IPS DF 19.7 (cell line): ENCODE data around the gene PRKCB.
"Not testable (repeated sequence)": the region's sequence is repeated elsewhere in the genome, so short reads cannot be mapped to it uniquely, and the experiment has no call there.

ENCODE experiments used
- DNase-seq: peaks from one replicate; pipeline ENCODE4 v3.0.0-alpha.2; 2013; ENCODE audit warnings: low read depth, low spot score

The PRKCB gene

DNA sequence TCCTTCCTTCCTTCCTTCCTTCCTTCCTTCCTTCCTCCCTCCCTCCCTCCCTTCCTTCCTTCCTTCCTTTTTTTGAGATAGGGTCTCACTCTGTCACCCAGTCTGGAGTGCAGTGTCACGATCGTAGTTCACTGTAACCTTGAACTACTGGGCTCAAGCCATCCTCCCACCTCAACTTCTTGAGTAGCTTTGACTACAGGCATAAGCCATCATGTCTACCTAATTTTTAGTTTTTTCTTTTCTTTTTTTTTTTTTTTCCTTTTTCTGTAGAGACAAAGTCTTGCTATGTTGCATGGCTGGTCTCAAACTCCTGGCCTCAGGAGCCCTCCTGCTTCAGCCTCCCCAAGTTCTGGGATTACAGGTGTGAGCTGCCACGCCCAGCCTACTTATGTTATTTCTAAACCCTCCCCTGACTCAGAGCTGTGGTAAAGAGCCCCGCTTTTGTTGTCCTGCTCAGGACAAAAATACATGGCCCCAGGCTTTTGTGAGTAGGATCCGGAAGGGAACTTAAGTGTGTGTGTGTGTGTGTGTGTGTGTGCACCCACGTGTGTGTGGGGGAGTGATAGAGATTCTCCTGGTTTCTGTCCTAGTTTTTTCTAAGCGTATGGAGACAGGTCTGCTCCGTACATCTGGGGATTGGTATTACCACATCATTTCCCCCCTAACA lies 67.1 kb downstream of the PRKCB start:
- DNase-seq: no peak

DNA sequence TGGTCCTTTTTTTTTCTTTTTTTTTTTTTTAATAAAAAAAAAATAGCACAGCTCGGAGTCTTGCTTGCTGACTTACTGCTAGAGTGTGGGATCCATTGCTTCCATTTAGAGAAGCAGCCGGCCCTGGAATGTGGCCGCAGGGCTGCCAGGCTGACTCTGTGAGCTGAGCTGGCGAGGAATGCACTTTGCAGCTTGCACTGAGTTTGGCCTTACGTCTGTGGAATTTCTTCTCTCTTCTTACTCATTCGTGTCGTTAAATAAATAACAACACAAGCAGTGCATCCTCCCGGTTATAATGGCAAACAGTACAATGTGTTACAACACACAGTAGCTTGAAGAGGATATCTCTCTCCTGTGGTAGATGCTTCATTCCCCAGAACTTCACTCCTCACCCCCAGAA lies 69.2 kb downstream of the PRKCB start:
- no peak for DNase-seq

DNA sequence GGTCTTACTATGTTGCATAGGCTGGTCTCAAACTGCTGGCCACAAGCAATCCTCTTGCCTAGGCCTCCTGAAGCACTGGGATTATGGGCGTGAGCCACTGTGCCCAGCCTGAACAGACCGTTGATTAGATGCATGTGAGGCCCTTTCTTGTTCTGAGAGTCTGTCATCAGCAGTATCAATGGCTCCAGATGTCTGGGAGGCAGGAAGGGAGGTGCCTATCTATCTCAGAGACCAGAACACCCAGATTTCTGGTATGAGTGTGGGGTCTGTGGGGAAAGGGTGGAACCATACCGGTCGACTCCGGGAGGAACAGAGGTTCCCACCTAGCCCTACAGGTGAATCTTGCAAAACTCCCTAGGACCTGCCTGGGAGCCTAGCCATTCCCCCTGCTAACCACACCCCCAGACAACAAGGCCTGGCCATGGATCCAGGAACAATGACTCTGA lies 71.7 kb downstream of the PRKCB start:
- no peak for DNase-seq

DNA sequence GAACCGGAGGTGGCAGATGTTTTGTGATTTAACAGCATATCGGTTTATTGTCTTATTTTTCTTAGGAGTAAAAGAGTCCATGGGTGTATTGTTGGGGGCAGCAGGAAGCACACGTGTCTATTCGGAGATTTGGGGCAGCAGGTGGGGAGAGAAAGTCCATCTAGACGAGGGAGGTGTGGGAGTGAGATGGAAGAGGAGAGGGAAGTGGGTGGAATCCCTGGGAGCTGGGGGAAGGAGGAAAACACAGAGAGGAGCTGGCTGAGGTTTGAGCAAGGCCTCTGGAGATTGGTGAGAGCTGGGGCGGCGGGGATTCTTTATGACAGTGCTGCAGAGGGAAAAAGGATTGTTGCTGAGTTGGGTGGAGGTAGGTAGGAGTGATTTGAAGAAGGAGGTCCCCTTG lies 72.1 kb downstream of the PRKCB start:
- DNase-seq: no peak

DNA sequence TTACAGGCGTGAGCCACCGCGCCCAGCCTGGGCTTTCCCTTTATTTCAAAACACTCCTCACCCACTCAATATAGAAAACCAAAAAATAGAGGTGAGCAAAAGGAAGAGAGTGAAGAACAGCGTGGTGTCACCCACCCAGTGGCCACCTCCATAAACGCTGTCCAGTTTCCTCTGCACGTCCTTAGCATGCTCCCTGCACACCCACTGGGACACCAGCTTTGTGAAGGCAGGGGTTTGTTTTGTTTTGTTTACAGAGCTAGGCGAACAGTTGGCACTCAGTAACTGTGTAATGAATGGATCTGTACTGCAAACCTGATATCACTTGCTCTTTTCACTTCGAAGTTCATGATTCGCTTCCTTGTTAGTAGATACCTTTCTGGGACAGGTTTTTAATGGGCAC lies 73.0 kb downstream of the PRKCB start:
- no peak for DNase-seq

DNA sequence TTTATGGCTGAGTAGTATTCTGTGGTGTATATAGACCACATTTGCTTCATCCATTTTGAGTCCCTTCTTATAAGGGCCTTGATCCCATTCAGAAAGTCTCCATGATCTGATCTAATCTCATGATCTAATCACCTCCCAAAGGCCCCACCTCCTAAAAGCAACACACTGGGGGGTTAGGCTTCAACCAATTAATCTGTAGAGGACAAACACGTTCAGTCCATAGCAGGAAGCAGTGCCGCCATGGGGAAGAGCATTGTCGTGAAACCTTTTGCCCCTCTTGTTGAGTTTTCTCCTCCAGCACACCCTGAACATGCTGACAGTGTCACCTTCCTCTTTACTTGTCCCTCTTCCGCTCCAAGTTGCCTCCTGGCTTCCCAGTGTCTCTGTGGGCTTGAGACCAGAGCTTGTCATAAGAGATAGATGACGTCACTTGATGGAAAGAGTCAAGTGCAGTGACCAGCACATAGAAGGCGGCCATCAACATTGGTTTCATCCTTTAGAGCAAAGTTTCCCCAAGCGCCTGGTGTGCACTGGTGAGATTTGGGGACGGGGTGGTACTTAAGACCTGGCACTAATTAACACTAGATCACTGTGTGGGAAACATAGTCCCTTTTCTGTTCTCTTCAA lies 74.1 kb downstream of the PRKCB start:
- DNase-seq: no peak

DNA sequence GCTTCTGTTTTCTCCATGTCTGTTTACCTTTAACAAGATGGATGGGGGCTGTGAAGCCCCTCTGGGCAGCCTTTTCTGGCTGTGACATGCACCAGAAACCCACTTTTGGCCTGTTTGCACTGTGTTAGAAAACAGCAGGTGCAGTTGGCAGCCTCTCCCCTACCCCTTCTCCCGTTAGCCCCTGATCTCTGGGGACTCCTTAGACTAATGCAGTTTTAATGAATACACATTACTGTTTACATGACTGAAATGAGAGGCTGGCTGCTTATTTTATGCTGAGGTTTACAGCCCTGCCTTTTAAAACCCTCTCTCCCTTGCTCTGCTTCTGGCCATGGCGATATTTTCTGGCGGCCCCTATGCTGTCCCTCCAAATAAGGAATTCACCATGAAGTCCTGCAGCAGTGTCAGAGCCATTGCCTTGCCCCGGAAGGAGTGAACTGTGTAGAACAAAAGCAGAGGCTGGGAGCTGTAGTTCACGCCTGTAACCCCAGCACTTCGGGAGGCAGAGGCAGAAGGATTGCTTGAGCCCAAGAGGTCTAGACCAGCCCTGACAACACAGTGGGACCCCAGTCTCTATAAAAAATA lies 79.3 kb downstream of the PRKCB start:
- no peak for DNase-seq

DNA sequence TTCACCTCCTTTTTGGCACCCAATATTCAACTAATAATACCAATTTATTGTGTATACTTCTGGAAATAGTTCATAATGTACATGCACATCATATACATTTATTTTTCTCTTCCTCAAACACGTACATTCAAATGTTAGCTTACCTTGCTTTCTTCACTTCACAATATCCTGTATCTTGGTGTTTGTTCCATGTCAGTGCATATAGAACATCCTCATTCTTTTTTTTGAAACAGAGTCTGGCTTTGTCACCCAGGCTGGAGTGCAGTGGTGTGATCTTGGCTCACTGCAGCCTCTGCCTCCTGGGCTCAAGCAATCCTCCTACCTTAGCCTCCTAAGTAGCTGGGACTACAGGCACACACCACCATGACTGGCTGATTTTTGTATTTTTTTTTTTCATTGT lies 80.8 kb downstream of the PRKCB start:
- not testable (repeated sequence) for DNase-seq

DNA sequence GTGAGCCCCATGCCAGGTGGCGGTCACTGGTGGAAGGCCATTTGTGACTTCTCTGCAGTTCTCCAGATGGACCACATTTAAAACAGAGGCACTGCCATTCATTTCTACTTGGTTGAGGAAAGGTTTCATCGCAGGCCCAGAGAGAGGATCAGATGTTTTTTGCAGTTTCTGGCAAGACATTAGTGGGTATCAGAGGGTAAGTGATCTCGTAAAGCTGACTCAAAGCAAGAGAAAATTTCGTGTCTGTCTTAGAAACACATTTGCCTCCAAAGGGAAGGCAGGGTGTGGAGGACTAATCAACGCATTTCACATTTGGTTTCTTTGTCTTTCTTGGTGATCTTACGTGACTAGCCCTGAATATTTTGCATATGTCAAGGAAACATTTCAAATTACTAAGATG lies 81.8 kb downstream of the PRKCB start:
- DNase-seq: no peak

DNA sequence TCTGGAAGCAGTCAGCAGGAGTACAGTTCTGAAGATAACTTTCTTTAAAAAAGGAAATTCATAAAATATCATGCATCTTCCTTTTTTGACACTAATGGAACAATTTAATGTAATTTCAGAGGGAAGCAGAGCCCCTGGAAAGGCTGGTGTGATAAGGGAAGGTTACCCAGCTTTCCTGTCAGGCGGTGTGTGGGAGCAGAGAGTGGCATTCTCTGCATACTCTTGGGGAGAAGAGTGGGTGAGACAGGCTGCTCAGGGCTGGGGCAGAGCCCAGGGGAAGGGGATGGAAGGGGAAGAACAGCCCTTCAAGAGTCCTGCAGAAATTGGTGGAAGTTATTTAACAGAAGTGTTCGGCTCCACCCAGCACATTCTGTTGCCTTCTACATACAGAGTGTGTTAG lies 84.7 kb downstream of the PRKCB start:
- DNase-seq: no peak

DNA sequence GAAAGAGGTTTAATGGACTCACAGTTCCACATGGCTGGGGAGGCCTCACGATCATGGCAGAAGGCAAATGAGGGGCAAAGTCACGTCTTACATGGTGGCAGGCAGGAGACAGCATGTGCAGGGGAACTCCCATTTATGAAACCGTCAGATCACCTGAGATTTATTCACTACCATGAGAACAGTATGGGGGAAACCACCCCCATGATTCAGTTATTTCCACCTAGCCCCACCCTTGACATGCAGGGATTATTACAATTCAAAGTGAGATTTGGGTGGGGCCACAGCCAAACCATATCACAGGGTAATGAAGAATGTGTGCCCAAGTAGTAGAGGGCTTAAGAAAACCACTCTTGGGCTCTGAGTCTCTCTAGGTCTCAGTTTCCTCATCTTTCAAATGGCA lies 85.1 kb downstream of the PRKCB start:
- no peak for DNase-seq

DNA sequence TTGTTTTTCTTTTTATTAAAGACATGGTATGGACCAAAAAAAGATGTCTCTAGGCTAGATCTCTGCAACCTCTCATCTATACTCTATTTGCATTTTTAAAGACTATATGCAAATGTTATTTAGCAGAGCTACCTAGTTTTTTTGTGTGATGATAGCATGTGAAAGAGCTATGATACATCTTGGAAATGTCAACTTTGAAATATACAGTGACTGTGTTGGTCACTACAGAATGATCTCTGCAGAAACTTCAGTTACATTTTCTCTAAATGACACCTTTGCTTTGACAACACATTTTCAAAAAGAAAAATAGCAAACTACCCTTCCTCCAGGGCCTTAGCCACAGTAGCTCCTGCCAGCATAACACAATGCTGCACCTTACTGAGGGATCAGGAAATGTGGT lies 86.6 kb downstream of the PRKCB start:
- no peak for DNase-seq

DNA sequence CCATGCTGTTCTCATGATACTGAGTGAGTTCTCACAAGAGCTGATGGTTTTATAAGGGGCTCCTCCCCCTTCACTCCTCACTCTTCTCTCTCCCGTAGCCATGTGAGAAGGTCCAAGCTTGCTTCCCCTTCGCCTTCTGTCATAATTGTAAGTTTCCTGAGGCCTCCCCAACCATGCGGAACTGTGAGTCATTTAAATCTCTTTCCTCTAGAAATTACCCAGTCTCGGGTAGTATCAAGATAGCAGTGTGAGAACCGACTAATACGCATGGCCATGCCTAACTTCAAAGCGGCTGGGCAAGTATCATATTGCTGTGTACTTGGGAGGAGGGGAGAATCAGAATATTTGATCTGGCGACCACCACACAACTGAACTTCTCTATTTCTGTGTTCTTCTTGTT lies 88.3 kb downstream of the PRKCB start:
- DNase-seq: no peak

DNA sequence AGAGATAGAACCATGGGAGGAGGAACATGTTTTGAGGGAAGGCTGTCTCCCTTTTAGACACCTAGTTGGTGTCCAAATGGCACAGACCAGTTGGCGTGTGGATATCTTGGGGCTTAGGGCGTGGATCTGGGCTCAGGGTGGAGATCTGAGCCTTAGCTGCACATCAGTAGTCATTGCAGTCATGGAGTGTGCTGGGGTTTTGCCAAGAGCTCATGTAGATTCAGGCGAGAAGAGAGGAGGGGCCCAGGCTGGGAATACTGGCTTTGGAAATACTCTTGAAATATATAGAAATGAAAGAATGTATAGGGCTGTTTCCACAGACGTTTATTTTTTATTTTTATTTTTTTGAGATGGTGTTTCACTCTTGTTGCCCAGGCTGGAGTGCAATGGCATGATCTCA lies 92.0 kb downstream of the PRKCB start:
- DNase-seq: no peak

DNA sequence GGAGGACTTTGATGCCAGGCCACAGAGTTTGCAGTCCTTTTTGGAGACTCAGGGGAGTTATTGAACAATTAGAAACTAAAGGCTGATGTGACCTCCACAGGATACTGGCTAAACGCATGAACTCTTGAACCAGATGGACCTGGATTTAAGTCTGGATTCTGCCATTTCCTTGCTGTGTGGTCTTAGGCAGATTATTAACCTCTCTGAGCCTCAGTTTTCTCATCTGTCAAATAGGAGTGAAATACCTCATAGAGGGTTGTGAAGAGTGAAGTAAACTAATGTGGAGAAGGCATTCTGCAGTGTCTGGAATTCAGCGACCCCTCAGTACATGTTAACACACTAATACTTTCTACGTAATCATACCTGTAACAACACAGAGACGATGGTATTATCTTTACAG lies 93.5 kb downstream of the PRKCB start:
- no peak for DNase-seq

DNA sequence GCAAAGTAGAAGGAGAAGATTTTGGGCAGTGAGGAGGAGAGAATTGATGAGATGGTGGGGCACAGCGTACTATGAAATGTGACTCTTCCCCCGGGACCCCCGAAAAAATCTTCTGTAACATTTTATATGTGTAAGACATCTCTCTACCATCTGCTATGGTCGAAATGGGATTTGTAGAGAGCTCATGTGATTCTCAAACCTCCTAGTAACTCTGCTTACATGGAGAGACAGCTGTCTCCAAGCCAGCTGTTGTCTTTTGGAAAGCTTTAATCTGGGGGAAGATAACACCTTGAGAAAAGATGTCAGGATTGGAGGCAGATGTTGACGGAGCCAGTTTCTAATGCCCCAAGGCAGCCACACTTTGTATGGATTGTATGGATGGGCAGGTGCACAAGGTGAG lies 94.1 kb downstream of the PRKCB start:
- DNase-seq: no peak

DNA sequence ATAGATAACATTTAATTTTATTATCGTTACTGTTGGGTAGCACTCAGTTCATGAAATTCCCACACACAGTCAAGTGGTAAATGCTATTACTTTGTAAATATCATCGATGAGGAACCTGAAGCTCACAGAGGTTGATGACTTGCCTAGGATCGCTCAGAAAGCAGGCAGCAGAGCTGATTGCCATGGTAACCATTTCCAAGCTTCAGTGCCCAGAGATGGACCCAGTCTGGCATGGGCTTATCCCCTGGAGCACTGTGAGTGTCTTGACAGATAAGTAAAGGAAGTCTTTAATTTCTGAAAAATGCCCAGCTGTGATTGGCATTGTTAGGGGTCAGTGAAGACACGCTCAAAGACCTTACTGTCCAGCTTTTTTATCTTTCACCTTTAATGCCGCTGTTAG lies 95.0 kb downstream of the PRKCB start:
- DNase-seq: no peak

DNA sequence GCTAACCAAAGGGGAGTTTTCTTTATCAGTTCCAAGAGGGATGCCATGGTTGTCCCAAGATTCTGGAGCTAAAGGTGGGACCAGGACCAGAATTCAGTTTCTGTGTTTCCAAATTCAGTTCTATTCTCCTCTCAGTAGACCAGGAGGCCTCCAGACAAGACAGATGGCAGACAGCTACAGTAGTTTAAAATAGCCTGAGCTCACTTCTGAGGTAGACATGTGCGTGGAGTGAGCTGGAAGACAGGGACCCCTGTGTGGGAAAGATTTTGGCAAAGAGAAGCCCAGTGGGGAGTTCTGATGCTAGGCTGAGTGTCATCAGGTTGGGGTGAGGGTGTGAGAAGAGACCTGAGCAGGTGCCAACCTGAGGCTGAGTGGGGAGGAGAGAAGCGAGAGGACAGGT lies 95.4 kb downstream of the PRKCB start:
- DNase-seq: no peak

DNA sequence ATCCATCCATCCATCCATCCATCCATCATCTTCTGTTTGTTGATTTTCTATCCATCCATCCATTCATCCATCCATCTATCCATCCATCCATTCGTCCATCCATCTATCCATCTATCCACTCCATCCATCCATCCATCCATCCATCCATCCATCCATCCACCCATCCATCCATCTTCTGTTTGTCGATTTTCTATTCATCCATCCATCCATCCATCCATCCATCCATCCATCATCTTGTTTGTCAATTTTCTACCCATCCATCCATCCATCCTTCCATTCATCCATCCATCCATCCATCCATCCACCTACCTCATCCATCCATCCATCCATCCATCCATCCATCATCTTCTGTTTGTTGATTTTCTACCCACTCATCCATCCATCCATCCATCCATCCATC lies 97.9 kb downstream of the PRKCB start:
- DNase-seq: not testable (repeated sequence)

DNA sequence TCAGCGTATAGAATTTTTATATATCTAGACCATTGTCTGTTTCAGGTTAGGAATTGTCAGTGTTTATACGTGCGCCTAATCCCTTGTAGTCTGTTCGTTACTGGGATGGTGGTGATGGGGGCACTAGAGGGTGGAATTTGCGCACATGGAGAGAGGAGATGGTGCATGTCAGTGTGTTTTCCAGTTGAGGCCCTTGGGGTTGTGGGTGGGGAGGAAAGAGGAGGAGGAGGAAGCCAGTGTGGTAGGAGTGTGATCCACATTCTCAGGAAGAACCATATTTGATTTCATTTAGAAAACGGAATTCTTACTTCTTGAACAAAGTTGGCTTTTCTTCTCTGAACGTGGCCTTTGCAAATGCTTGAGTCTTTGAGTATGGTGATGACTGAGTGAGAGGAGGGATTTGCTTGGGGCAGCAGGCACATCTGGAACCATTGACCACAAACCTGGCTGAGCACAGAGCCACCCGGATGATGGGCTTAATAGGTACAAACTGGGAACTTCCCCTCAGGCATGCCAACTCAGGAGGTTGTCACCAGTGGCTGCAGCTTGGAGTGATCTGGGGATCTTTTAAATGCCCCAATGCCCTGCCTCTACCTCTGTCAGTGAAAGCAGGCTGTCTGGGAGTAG lies 98.9 kb downstream of the PRKCB start:
- no peak for DNase-seq

DNA sequence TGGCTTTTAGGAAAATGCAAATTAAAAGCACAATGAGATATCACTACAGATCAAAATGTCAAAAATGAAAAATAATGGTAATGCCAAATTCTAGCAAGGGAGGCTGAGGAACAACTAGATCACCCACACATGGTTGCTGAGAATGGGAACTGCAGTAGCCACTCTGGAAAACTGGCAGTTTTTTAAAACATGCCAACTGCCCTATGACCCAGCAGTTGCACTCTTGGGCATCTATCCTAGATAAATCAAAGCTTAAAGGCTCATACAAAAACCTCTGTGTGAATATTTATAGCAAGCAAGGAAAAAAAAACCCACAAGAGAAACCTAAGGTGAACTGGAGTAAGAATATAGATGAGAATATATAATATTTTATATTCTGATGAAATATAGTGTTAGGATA lies 104.3 kb downstream of the PRKCB start:
- DNase-seq: no peak

DNA sequence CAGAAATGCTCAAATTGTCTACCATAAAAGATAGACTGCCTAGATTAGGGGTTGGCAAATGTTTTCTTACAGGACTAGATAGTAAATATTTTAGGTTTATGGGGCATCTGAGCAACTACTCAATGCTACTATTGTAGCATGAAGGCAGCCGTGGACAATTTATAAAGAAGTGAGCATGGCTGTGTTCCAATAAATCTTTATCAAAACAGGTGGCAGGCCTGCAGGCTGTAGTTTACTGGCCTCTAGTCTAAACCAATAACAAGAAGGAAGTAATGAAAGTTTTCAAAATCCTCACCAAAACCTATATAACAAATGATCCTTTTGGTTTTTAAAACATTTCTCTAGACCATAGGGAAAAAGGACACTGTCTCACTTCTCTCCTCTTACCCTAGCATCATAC lies 105.2 kb downstream of the PRKCB start:
- no peak for DNase-seq

DNA sequence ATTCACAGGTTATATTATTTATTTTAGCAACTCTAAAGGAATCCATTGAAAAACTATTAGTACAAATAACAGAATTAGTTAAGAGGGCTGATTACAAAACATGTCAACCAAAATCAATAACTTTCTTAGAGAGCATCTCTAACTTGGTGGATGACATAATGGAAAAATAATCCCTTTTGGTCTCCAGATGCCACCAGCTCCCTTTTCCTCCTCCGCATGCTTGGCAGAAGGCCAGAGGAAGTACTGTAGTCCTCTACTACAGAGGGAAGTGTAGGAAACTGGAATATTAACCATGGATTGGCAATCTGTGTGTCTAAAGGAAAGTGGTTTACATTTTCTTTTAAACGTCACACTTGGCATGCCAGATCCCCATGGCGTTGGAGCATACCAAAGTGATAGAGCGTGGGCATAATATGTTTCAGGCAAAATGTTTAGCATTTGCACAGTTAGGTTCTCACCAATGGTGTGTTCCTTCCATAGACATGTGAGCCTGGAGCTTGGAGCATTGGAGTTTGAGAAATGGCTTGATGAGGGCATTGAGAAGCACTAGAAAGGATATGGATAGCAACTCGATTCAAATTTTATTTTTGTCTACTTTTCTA lies 106.3 kb downstream of the PRKCB start:
- DNase-seq: no peak
